Activated T-cell treated with anti-CD3 and anti-CD28 coated beads, Interleukin-2, amount 50 U/mL, for 1 hour (primary cell): Measurements from ENCODE around the gene ZNF785.
"Not testable (repeated sequence)": the region's sequence is repeated elsewhere in the genome, so short reads cannot be mapped to it uniquely, and the experiment has no call there.

ENCODE experiments used
- DNase-seq: peaks from one replicate; pipeline ENCODE4 v3.0.0-alpha.2; 2020

The ZNF785 gene

GRCh38 chr16:30601966-30602365, 16.5 kb upstream of the ZNF785 start:
- no peak for DNase-seq

GRCh38 chr16:30600929-30601328, 15.4 kb upstream of the ZNF785 start:
- no peak for DNase-seq

- DNase-seq = no peak
Measured at GRCh38 chr16:30600215-30600614, 14.7 kb upstream of the ZNF785 start.

GRCh38 chr16:30592871-30593270, 7.4 kb upstream of the ZNF785 start:
- no peak for DNase-seq

GRCh38 chr16:30590869-30591268, 5.4 kb upstream of the ZNF785 start:
- not testable (repeated sequence) for DNase-seq

- DNase-seq = not testable (repeated sequence)
Measured at GRCh38 chr16:30589582-30589981, 4.1 kb upstream of the ZNF785 start.

GRCh38 chr16:30588651-30589050, 3.2 kb upstream of the ZNF785 start:
- no peak for DNase-seq

- no peak for DNase-seq
Measured at GRCh38 chr16:30585022-30585399, 486 bp downstream of the ZNF785 start.

GRCh38 chr16:30582611-30583340, 2.7 kb downstream of the ZNF785 start:
- no peak for DNase-seq

- no peak for DNase-seq
Measured at GRCh38 chr16:30581457-30581856, 4.0 kb downstream of the ZNF785 start.

GRCh38 chr16:30574678-30575077, 10.8 kb downstream of the ZNF785 start:
- DNase-seq = no peak

- peak; percentile 88 for DNase-seq
Measured at GRCh38 chr16:30571445-30572322, 13.8 kb downstream of the ZNF785 start, which contains the start of gene ZNF688. Gene ZNF688, minus strand, starts transcription at chr16:30571714. Its CDS starts 85 bp downstream, at chr16:30571629.

- DNase-seq = no peak
Measured at GRCh38 chr16:30570636-30571444, 14.7 kb downstream of the ZNF785 start.

- no peak for DNase-seq
Measured at GRCh38 chr16:30569746-30570635, 15.5 kb downstream of the ZNF785 start.

GRCh38 chr16:30569281-30569680, 16.2 kb downstream of the ZNF785 start:
- no peak for DNase-seq

- DNase-seq = peak; percentile 46
Measured at GRCh38 chr16:30567991-30568638, 17.4 kb downstream of the ZNF785 start.

GRCh38 chr16:30567160-30567990, 18.1 kb downstream of the ZNF785 start:
- DNase-seq = peak; percentile 47

- no peak for DNase-seq
Measured at GRCh38 chr16:30566531-30566930, 19.0 kb downstream of the ZNF785 start.

- no peak for DNase-seq
Measured at GRCh38 chr16:30565984-30566383, 19.5 kb downstream of the ZNF785 start.

- no peak for DNase-seq
Measured at GRCh38 chr16:30565526-30565925, 20.0 kb downstream of the ZNF785 start.

GRCh38 chr16:30562021-30562420, 23.5 kb downstream of the ZNF785 start:
- no peak for DNase-seq
